Natural killer cell (primary cell): ENCODE data around the gene UGT1A10. TPM values are rescaled to one million over a fixed set of nuclear protein-coding genes. Genes with fewer than 3 reads are reported as not detected.
"Not testable (repeated sequence)": the region's sequence is repeated elsewhere in the genome, so short reads cannot be mapped to it uniquely, and the experiment has no call there.

Source experiments
- ATAC-seq, 3 donors: fragments of 150-1000 bp in 2 of 3; fragments of 200-7000 bp in 1 of 3; cut with Tn5 transposase; 1 replicate in 1 of 3; 2 replicates in 2 of 3; pipeline ENCODE4 v1.10.0; 2021; ENCODE audit warnings: mild to moderate bottlenecking in 2 of 3, moderate library complexity in 2 of 3
- DNase-seq, 2 donors: peaks; one replicate each; pipeline versions ENCODE4 v3.0.0 to v3.0.0-alpha.2; 2013 to 2021; ENCODE audit warnings: mixed read lengths in 1 of 2
- H3K27ac ChIP-seq: one replicate; pipeline ENCODE4 v1.5.1; 2013; ENCODE audit warnings: mild to moderate bottlenecking, low read length
- H3K27me3 ChIP-seq: one replicate; pipeline ENCODE4 v1.6.1; 2013; ENCODE audit warnings: low read length; ENCODE audit not compliant: control insufficient read depth, insufficient read depth
- H3K36me3 ChIP-seq: one replicate; pipeline ENCODE4 v1.6.1; 2013; ENCODE audit warnings: low read length; ENCODE audit not compliant: control insufficient read depth, insufficient read depth
- H3K4me1 ChIP-seq: one replicate; pipeline ENCODE4 v1.6.1; 2013; ENCODE audit warnings: low read length; ENCODE audit not compliant: control insufficient read depth, insufficient read depth
- H3K4me3 ChIP-seq: one replicate; pipeline ENCODE4 v1.5.1; 2013; ENCODE audit warnings: low read length
- H3K9me3 ChIP-seq: one replicate; pipeline ENCODE4 v1.6.1; 2013; ENCODE audit warnings: low read length; ENCODE audit not compliant: control insufficient read depth, insufficient read depth
- H3K27ac Mint-ChIP-seq, 2 donors: one replicate each; pipeline ENCODE4 v1.8.0; 2022; ENCODE audit warnings: mild to moderate bottlenecking in 2 of 2, mixed read lengths in 2 of 2, moderate library complexity in 1 of 2
- H3K27me3 Mint-ChIP-seq, 2 donors: one replicate each; pipeline ENCODE4 v1.8.0; 2022; ENCODE audit warnings: low read depth in 2 of 2, mixed read lengths in 2 of 2
- H3K36me3 Mint-ChIP-seq: one replicate; pipeline ENCODE4 v1.8.0; 2022; ENCODE audit warnings: mixed read lengths
- H3K4me1 Mint-ChIP-seq, 2 donors: one replicate each; pipeline ENCODE4 v1.8.0; 2022; ENCODE audit warnings: mixed read lengths in 2 of 2
- H3K4me3 Mint-ChIP-seq: one replicate; pipeline ENCODE4 v1.8.0; 2022; ENCODE audit warnings: mild to moderate bottlenecking, moderate library complexity, mixed read lengths
- H3K9me3 Mint-ChIP-seq, 2 donors: one replicate each; pipeline ENCODE4 v1.8.0; 2022; ENCODE audit warnings: mixed read lengths in 2 of 2
- WGBS: methylation state at CpG from one replicate; pipeline ENCODE4 v1.1.7; 2013; ENCODE audit warnings: missing lambda C conversion rate; ENCODE audit not compliant: insufficient coverage; 5-methylcytosine and 5-hydroxymethylcytosine counted together
- intact Hi-C: fragments of 100-400 bp; cut with micrococcal nuclease; formaldehyde crosslinking; loops from one replicate; pipeline ENCODE4 v1.14.2; 2022
- total RNA-seq, 4 donors: library from RNA; stranded (reverse); fragments of 120-200 nt in 1 of 4; gene quantifications; one replicate each; pipeline versions ENCODE4 v1.2.3 to v1.2.4, GENCODE V29; 2013 to 2022
- TF ChIP-seq, protein P1 (sequence below): fragments of 200-600 bp; IDR thresholded peaks from one replicate; pipeline ENCODE4 v1.8.0; 2022; ENCODE audit warnings: antibody characterized with exemption

The UGT1A10 gene
- total RNA-seq, 3 donors from 2014 or later (not counting 1 experiment from before 2014, with no cell fraction given): not detected

GRCh38 chr2:233604826-233605225, 31.4 kb upstream of the UGT1A10 start:
- TF ChIP-seq, protein P1, sequence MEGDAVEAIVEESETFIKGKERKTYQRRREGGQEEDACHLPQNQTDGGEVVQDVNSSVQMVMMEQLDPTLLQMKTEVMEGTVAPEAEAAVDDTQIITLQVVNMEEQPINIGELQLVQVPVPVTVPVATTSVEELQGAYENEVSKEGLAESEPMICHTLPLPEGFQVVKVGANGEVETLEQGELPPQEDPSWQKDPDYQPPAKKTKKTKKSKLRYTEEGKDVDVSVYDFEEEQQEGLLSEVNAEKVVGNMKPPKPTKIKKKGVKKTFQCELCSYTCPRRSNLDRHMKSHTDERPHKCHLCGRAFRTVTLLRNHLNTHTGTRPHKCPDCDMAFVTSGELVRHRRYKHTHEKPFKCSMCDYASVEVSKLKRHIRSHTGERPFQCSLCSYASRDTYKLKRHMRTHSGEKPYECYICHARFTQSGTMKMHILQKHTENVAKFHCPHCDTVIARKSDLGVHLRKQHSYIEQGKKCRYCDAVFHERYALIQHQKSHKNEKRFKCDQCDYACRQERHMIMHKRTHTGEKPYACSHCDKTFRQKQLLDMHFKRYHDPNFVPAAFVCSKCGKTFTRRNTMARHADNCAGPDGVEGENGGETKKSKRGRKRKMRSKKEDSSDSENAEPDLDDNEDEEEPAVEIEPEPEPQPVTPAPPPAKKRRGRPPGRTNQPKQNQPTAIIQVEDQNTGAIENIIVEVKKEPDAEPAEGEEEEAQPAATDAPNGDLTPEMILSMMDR: no peak
- H3K27me3 Mint-ChIP-seq: peaks cover 23 to 39% of the 10 kb centered on the region in 2 donors
- H3K4me3 Mint-ChIP-seq: no peak overlapping the region
- Histone ChIP-seq H3K9me3 (no peaks in the 10 kb centered on the region), H3K4me3 (no peak overlapping the region), H3K36me3 (no peaks in the 10 kb centered on the region), H3K27ac (no peak overlapping the region), H3K27me3 (no peaks in the 10 kb centered on the region), H3K4me1 (no peaks in the 10 kb centered on the region)
- intact Hi-C loops: no loop called here
- no peak overlapping the region for H3K27ac Mint-ChIP-seq
- WGBS: 96% methylated on average over 3 of the region's 3 CpGs
- ATAC-seq (no peak), DNase-seq (no peak)
- no peaks in the 10 kb centered on the region for H3K9me3 Mint-ChIP-seq
- no peaks in the 10 kb centered on the region for H3K36me3 Mint-ChIP-seq
- H3K4me1 Mint-ChIP-seq: no peaks in the 10 kb centered on the region

- H3K9me3 ChIP-seq: no peaks in the 10 kb centered on the region
- TF ChIP-seq, protein P1: no peak
- WGBS: 89% methylated on average over 1 of the region's 1 CpG
- H3K27me3 ChIP-seq: no peaks in the 10 kb centered on the region
- peaks cover 19 to 39% of the 10 kb centered on the region in 2 donors for H3K27me3 Mint-ChIP-seq
- H3K4me1 Mint-ChIP-seq: no peaks in the 10 kb centered on the region
- no peak for ATAC-seq
- no peak overlapping the region for H3K27ac ChIP-seq
- no peak overlapping the region for H3K4me3 ChIP-seq
- DNase-seq: no peak
- H3K4me1 ChIP-seq: no peaks in the 10 kb centered on the region
- H3K36me3 Mint-ChIP-seq: peaks cover 7% of the 10 kb centered on the region
- no peak overlapping the region for H3K4me3 Mint-ChIP-seq
- H3K27ac Mint-ChIP-seq: no peak overlapping the region
- H3K36me3 ChIP-seq: no peaks in the 10 kb centered on the region
- intact Hi-C loops: no loop called here
- H3K9me3 Mint-ChIP-seq: peaks cover 0 to 2% of the 10 kb centered on the region in 2 donors
Observed at GRCh38 chr2:233605680-233606079, 30.6 kb upstream of the UGT1A10 start.

- ATAC-seq (no peak), DNase-seq (no peak)
- Mint-ChIP-seq H3K9me3 (peaks cover 8 to 9% of the 10 kb centered on the region in 2 donors), H3K36me3 (peaks cover 26% of the 10 kb centered on the region), H3K4me1 (no peaks in the 10 kb centered on the region), H3K27ac (no peak overlapping the region), H3K4me3 (no peak overlapping the region), H3K27me3 (peaks cover 35 to 67% of the 10 kb centered on the region in 2 donors)
- no peak overlapping the region for H3K4me3 ChIP-seq
- H3K36me3 ChIP-seq: no peaks in the 10 kb centered on the region
- intact Hi-C loops: no loop called here
- H3K9me3 ChIP-seq: no peaks in the 10 kb centered on the region
- WGBS: 83% methylated on average over 4 of the region's 4 CpGs
- H3K27ac ChIP-seq: no peak overlapping the region
- H3K4me1 ChIP-seq: no peaks in the 10 kb centered on the region
- TF ChIP-seq, protein P1: no peak
- no peaks in the 10 kb centered on the region for H3K27me3 ChIP-seq
Observed at GRCh38 chr2:233611284-233611683, 25.0 kb upstream of the UGT1A10 start.

DNA sequence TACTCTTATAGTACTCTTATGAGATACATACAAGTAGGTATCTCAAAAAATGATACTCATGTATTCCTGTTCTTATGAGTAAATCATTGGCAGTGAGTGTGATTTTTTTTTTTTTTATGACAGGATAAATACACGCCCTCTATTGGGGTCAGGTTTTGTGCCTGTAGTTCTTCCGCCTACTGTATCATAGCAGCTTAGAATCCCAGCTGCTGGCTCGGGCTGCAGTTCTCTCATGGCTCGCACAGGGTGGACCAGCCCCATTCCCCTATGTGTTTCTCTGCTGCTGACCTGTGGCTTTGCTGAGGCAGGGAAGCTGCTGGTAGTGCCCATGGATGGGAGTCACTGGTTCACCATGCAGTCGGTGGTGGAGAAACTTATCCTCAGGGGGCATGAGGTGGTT, 18.8 kb upstream of the UGT1A10 start, which contains the start of gene UGT1A8:
Gene UGT1A8 (plus strand): TSS at position 158 of the 400 bp plus-strand sequence. CDS start 75 bp downstream, at position 233.
- WGBS: 95% methylated on average over 4 of the region's 5 CpGs
- H3K4me1 ChIP-seq, H3K36me3 ChIP-seq, H3K4me1 Mint-ChIP-seq, H3K4me3 ChIP-seq, H3K9me3 ChIP-seq, H3K27ac Mint-ChIP-seq, DNase-seq, H3K36me3 Mint-ChIP-seq, H3K4me3 Mint-ChIP-seq, intact Hi-C loops, H3K27ac ChIP-seq, ATAC-seq, H3K27me3 ChIP-seq, H3K9me3 Mint-ChIP-seq: not testable (repeated sequence)
- peaks cover 42 to 54% of the 10 kb centered on the region in 2 donors for H3K27me3 Mint-ChIP-seq
